GM18507 (cell line): ENCODE data around the gene PRTN3.
A peak's percentile ranks its signal among the peaks of the same experiment; 100 is the strongest.

ENCODE experiments used
- DNase-seq: peaks from one replicate; pipeline ENCODE4 v3.0.0; 2011; ENCODE audit warnings: low read depth; ENCODE audit not compliant: insufficient read length; ENCODE audit errors: extremely low spot score
- FAIRE-seq: peaks from 2 replicates; lab custom pipeline; 2011; peaks lifted over from hg19 to GRCh38; lab: Jason Lieb, UNC

PRTN3 gene

GRCh38 chr19:858868-859843 lies 18.4 kb downstream of the PRTN3 start, which contains the start of gene CFD:
Gene CFD (plus strand): TSS chr19:859664. CDS start chr19:859690, 26 bp downstream.
- no peak for DNase-seq

GRCh38 chr19:861141-861755 lies 20.4 kb downstream of the PRTN3 start:
- FAIRE-seq (no peak), DNase-seq (no peak)

More at GRCh38 chr19:858868-859843, 18.4 kb downstream of the PRTN3 start, which contains the start of gene CFD:
- no peak for FAIRE-seq

GRCh38 chr19:861756-862580 lies 21.2 kb downstream of the PRTN3 start:
- peak; percentile 69 for DNase-seq
- peak; percentile 79 for FAIRE-seq

- DNase-seq, result peak; percentile 70
- peak; percentile 83 for FAIRE-seq
Observed at GRCh38 chr19:862581-863314, 21.9 kb downstream of the PRTN3 start.

GRCh38 chr19:863315-863620 lies 22.5 kb downstream of the PRTN3 start:
- FAIRE-seq (no peak), DNase-seq (no peak)

- FAIRE-seq, result no peak
Observed at GRCh38 chr19:866769-867300, 26.0 kb downstream of the PRTN3 start.

GRCh38 chr19:867301-867793 lies 26.5 kb downstream of the PRTN3 start:
- FAIRE-seq, result no peak
- DNase-seq, result no peak

More at GRCh38 chr19:866769-867300, 26.0 kb downstream of the PRTN3 start:
- DNase-seq, result no peak

- FAIRE-seq, result no peak
Observed at GRCh38 chr19:867855-868457, 27.2 kb downstream of the PRTN3 start.

GRCh38 chr19:868458-869244 lies 27.9 kb downstream of the PRTN3 start:
- FAIRE-seq (no peak), DNase-seq (no peak)

More at GRCh38 chr19:867855-868457, 27.2 kb downstream of the PRTN3 start:
- no peak for DNase-seq

- no peak for FAIRE-seq
- no peak for DNase-seq
Observed at GRCh38 chr19:869245-870177, 28.7 kb downstream of the PRTN3 start.

GRCh38 chr19:870314-870713 lies 29.5 kb downstream of the PRTN3 start:
- FAIRE-seq, result no peak

GRCh38 chr19:870963-871401 lies 30.2 kb downstream of the PRTN3 start:
- no peak for FAIRE-seq
- DNase-seq, result no peak

More at GRCh38 chr19:870314-870713, 29.5 kb downstream of the PRTN3 start:
- DNase-seq, result no peak

- DNase-seq (no peak), FAIRE-seq (no peak)
Observed at GRCh38 chr19:871446-872265, 30.9 kb downstream of the PRTN3 start.

- FAIRE-seq, result peak; percentile 88
- DNase-seq, result peak; percentile 67
Observed at GRCh38 chr19:872266-872951, 31.6 kb downstream of the PRTN3 start.

- FAIRE-seq, result no peak
- peak; percentile 58 for DNase-seq
Observed at GRCh38 chr19:873084-873483, 32.3 kb downstream of the PRTN3 start.
